K562 (cell line): ENCODE data around the gene MT2A. TPM values are rescaled to one million over a fixed set of nuclear protein-coding genes. Genes with fewer than 3 reads are reported as not detected.

ENCODE experiments used
- ATAC-seq: fragments of 200-7000 bp; cut with Tn5 transposase; 3 replicates; pipeline ENCODE4 v1.9.1; 2020; ENCODE audit warnings: moderate library complexity
- BruUV-seq: library from RNA; stranded (reverse); fragments of 400-500 nt; replicated peaks from 2 replicates; lab custom pipeline; 2021; lab: Mats Ljungman, UMichigan
- CTCF ChIA-PET: fragments of 300-600 bp; formaldehyde crosslinking; extraction: SDS; loops from one replicate; lab custom pipeline; 2021; ENCODE audit warnings: low intra/inter-chr PET ratio; lab: Yijun Ruan, JAX
- POLR2A ChIA-PET: fragments of 300-600, 350-650 bp; sonication (Branson Sonifier 250); formaldehyde crosslinking; extraction: SDS; loops from one replicate; lab custom pipeline; 2021; ENCODE audit warnings: antibody characterized with exemption, inconsistent platforms; lab: Yijun Ruan, JAX
- DNase-seq, 4 experiments: peaks; one replicate each; pipeline versions ENCODE4 v3.0.0 to v3.0.0-alpha.2; 2011 to 2018; ENCODE audit warnings: low spot score in 3 of 4, mixed read lengths in 3 of 4; ENCODE audit errors: extremely low read depth in 1 of 4
- FAIRE-seq: peaks from 2 replicates; lab custom pipeline; 2011; peaks lifted over from hg19 to GRCh38; lab: Jason Lieb, UNC
- H2AFZ ChIP-seq: 2 replicates; pipeline ENCODE4 v1.6.0; 2011; ENCODE audit warnings: low read depth, low read length, control low read depth, inconsistent platforms
- H3K27ac ChIP-seq: fragments of 200-600 bp; 3 replicates; pipeline ENCODE4 v1.8.0; 2011; ENCODE audit warnings: low read depth, mild to moderate bottlenecking, control low read depth, inconsistent platforms, low read length, moderate library complexity, mixed read lengths; ENCODE audit errors: extremely low read depth
- H3K27me3 ChIP-seq, 2 experiments: fragments of 300-600 bp in 1 of 2; 2 replicates in 1 of 2; 3 replicates in 1 of 2; pipeline versions ENCODE4 v1.6.0 to v1.8.0; 2011; ENCODE audit warnings: inconsistent platforms in 2 of 2, low read length in 2 of 2, mild to moderate bottlenecking in 1 of 2, mixed read lengths in 1 of 2, moderate library complexity in 1 of 2; ENCODE audit not compliant: control insufficient read depth in 2 of 2, insufficient read depth in 2 of 2
- H3K36me3 ChIP-seq: fragments of 300-600 bp; 3 replicates; pipeline ENCODE4 v1.8.0; 2011; ENCODE audit warnings: mild to moderate bottlenecking, low read length, inconsistent platforms; ENCODE audit not compliant: control insufficient read depth, insufficient read depth
- H3K4me1 ChIP-seq, 2 experiments: fragments of 200-600 bp in 1 of 2; replicated peaks in 1 of 2; 2 replicates in 1 of 2; 3 replicates in 1 of 2; pipeline versions ENCODE4 v1.5.1 to v1.8.0; 2011; ENCODE audit warnings: inconsistent platforms in 2 of 2, low read length in 2 of 2, mild to moderate bottlenecking in 1 of 2, mixed read lengths in 1 of 2, moderate library complexity in 1 of 2; ENCODE audit not compliant: control insufficient read depth in 2 of 2, insufficient read depth in 2 of 2
- H3K4me2 ChIP-seq: 2 replicates; pipeline ENCODE4 v1.6.1; 2011; ENCODE audit warnings: low read length, control low read depth, inconsistent platforms, mixed read lengths; ENCODE audit not compliant: insufficient read depth
- H3K4me3 ChIP-seq: fragments of 200-600 bp; sonication (generic), shearing (Covaris generic); 2 replicates; pipeline ENCODE4 v1.5.1; 2016; ENCODE audit warnings: control low read depth, inconsistent platforms
- H3K79me2 ChIP-seq: fragments of 200-600 bp; 3 replicates; pipeline ENCODE4 v1.8.0; 2011; ENCODE audit warnings: low read length, inconsistent platforms; ENCODE audit not compliant: control insufficient read depth, insufficient read depth
- H3K9ac ChIP-seq, 2 experiments: 2 replicates each; pipeline versions ENCODE4 v1.6.0 to v1.6.1; 2011; ENCODE audit warnings: low read depth in 2 of 2, low read length in 2 of 2, control low read depth in 1 of 2, inconsistent platforms in 1 of 2, mild to moderate bottlenecking in 1 of 2, mixed read lengths in 1 of 2; ENCODE audit not compliant: insufficient read depth in 1 of 2
- H3K9me1 ChIP-seq: one replicate; pipeline ENCODE4 v1.6.0; 2011; ENCODE audit warnings: inconsistent platforms, mild to moderate bottlenecking, low read length, moderate library complexity; ENCODE audit not compliant: control insufficient read depth, insufficient read depth
- H3K9me3 ChIP-seq: replicated peaks from 2 replicates; pipeline ENCODE4 v1.5.1; 2011; ENCODE audit warnings: low read depth, low read length, inconsistent platforms; ENCODE audit not compliant: control insufficient read depth, insufficient read depth
- H4K20me1 ChIP-seq: replicated peaks from 2 replicates; pipeline ENCODE4 v1.6.1; 2011; ENCODE audit warnings: low read length, inconsistent platforms, mixed read lengths; ENCODE audit not compliant: control insufficient read depth, insufficient read depth
- BACH1 ChIP-seq: fragments of 200-800 bp; sonication (Bioruptor generic); IDR thresholded peaks from 2 replicates; pipeline ENCODE4 v1.6.1; 2016; ENCODE audit warnings: missing genetic modification characterization, missing compliant biosample characterization
- GABPB1 ChIP-seq: sonication (generic); formaldehyde crosslinking; IDR thresholded peaks from 2 replicates; pipeline ENCODE4 v1.8.0; 2022; ENCODE audit warnings: mild to moderate bottlenecking, missing genetic modification reagents
- ZNF280B ChIP-seq: fragments of 250-450 bp; sonication (Bioruptor Pico); IDR thresholded peaks from 2 replicates; pipeline ENCODE4 v1.5.1; 2021; ENCODE audit warnings: mild to moderate bottlenecking
- ZNF583 ChIP-seq: fragments of 250-450 bp; sonication (Bioruptor Pico); IDR thresholded peaks from 2 replicates; pipeline ENCODE4 v1.4.0; 2020
- ZNF740 ChIP-seq, 3 experiments: fragments of 200-800 bp in 1 of 3; sonication (Bioruptor generic) in 1 of 3; sonication (generic) in 1 of 3; formaldehyde crosslinking in 1 of 3; IDR thresholded peaks; 2 replicates each; pipeline versions ENCODE4 v1.6.1 to v1.8.0; 2016 to 2022; ENCODE audit warnings: mild to moderate bottlenecking in 2 of 3, missing compliant biosample characterization in 2 of 3, missing genetic modification characterization in 2 of 3, missing genetic modification reagents in 1 of 3
- WGBS: fragments of 100-300 bp; shearing (Covaris generic); methylation state at CpG from one replicate; pipeline ENCODE4 v1.1.6; 2016; ENCODE audit warnings: low coverage, mixed read lengths; ENCODE audit not compliant: insufficient coverage; ENCODE audit errors: missing lambda C conversion rate; 5-methylcytosine and 5-hydroxymethylcytosine counted together
- in situ Hi-C: fragments of 300-500 bp; cut with MboI; formaldehyde crosslinking; loops from 4 replicates; pipeline ENCODE4 v1.15.0; 2018; ENCODE audit warnings: inconsistent platforms, mixed read lengths
- intact Hi-C: fragments of 100-400 bp; cut with micrococcal nuclease; formaldehyde crosslinking; loops from 2 replicates; pipeline ENCODE4 v1.14.2; 2022
- polyA plus RNA-seq, 8 experiments: library from polyadenylated mRNA; depleted of rRNA in 4 of 8; stranded (reverse) in 5 of 8; unstranded in 3 of 8; fragments of >200 nt; fragmentation: Nextera tagmentation in 2 of 8; fragmentation: Illumina TruSeq in 1 of 8; extraction: Ambion mirVana in 2 of 8; extraction: Trizol in 1 of 8; gene quantifications; 2 replicates each; pipeline versions ENCODE4 v1.2.1 to v1.2.3, GENCODE V29; 2011 to 2014; ENCODE audit warnings: inconsistent platforms in 1 of 8, missing spikeins in 1 of 8
- total RNA-seq, 7 experiments: library from RNA; depleted of rRNA in 6 of 7; stranded (reverse); fragments of >200 nt in 6 of 7; fragmentation: Illumina TruSeq in 2 of 7; extraction: Trizol in 2 of 7; gene quantifications; 2 replicates each; pipeline versions ENCODE4 v1.2.1 to v1.2.3, GENCODE V29; 2011 to 2021; ENCODE audit warnings: low replicate concordance in 1 of 7

The MT2A gene
- total and polyA plus RNA-seq, 9 of the 15 experiments (the other 6 are each of a cell fraction or from before 2014, with no cell fraction given): 2.0 to 16.9 (median 8.5) TPM

GRCh38 chr16:56617212-56618085 lies 9.1 kb downstream of the MT2A start:
- intact Hi-C loops: no loop called here
- Histone ChIP-seq H3K4me1 (peaks cover 0 to 6% of the 10 kb centered on the region in 2 experiments; a peak in 1 of 5 replicates), H4K20me1 (no peaks in the 10 kb centered on the region), H3K27ac (no peak overlapping the region), H2AFZ (no peak overlapping the region), H3K4me3 (no peak overlapping the region), H3K27me3 (peaks cover 17 to 39% of the 10 kb centered on the region in 2 experiments), H3K9me3 (no peaks in the 10 kb centered on the region)
- POLR2A ChIA-PET: interaction anchor here (1.2 kb wide), 1 partner anchor 9 kb away, joined by 5 read pairs; the partner anchor contains the start of gene MT2A
- in situ Hi-C loops: no loop called here
- no TSS peak for BruUV-seq
- DNase-seq: no peak
- WGBS: 4% methylated on average over 20 of the region's 41 CpGs
- TF ChIP-seq ZNF583 (no peak), ZNF740 (CRISPR knock-in tag; IDR thresholded peaks at IDR 0.05) (no peak), ZNF740 (tag; IDR thresholded peaks at IDR 0.05) (no peak), ZNF280B (no peak), GABPB1 (no peak), BACH1 (tag) (no peak)
- TF ChIP-seq, all 486 proteins: peak for 0
- FAIRE-seq (no peak), ATAC-seq (no peak)
- H3K9ac ChIP-seq: no peak overlapping the region
- H3K4me2 ChIP-seq: no peak overlapping the region
- no peaks in the 10 kb centered on the region for H3K36me3 ChIP-seq
- no peaks in the 10 kb centered on the region for H3K79me2 ChIP-seq
- CTCF ChIA-PET: no interaction called here
- H3K9me1 ChIP-seq: no peaks in the 10 kb centered on the region
